Erythroblast (primary cell): ENCODE measurements around the gene UQCRQ.

ENCODE experiments used
- GATA1 ChIP-seq: IDR thresholded peaks from 2 replicates; pipeline ENCODE4 v1.6.1; 2011; ENCODE audit warnings: low read depth, mild to moderate bottlenecking, control low read depth, low read length, moderate library complexity
- POLR2A ChIP-seq: IDR thresholded peaks from 2 replicates; pipeline ENCODE4 v1.6.1; 2011; ENCODE audit warnings: mild to moderate bottlenecking, low read length

DNA sequence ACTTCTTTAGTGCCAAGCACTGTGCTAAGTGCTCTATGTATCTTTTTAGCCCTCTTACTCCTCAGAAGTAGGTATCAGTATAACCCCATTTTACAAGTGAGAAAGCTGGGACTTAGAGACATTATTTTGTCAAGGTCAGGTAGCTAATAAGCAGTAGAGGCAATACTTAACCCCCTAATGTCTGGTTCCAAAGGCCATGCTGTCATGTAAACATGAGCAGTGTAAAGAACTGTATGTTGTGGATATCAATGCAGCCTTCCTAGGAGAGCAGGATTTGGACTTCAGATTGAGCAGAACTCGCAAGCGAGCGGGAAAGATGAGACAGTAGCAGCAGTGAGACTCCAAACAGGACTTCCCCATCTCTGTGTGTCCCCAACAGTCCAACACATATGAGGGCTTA is 32.4 kb upstream of the UQCRQ start:
- no peak for TF ChIP-seq POLR2A
- TF ChIP-seq GATA1: no peak
